Stomach (tissue), 9 donors: ENCODE measurements around the gene NPAS2. TPM values are rescaled to one million over a fixed set of nuclear protein-coding genes. Genes with fewer than 3 reads are reported as not detected.
A peak's percentile ranks its signal among the peaks of the same experiment; 100 is the strongest.

Source experiments
- DNase-seq, 2 donors: peaks; one replicate each; pipeline versions ENCODE4 v3.0.0 to v3.0.0-alpha.2; 2013 to 2019
- H3K27ac ChIP-seq, 5 donors: fragments of 200-600 bp in 4 of 5; sonication (generic) in 4 of 5; one replicate each; pipeline ENCODE4 v1.5.1; 2013 to 2019; ENCODE audit warnings: mild to moderate bottlenecking in 1 of 5, moderate library complexity in 1 of 5
- H3K27me3 ChIP-seq, 3 donors: fragments of 200-600 bp; sonication (generic); one replicate each; pipeline ENCODE4 v1.5.1; 2017 to 2019; ENCODE audit warnings: mixed run types in 1 of 3
- H3K36me3 ChIP-seq, 4 donors: fragments of 200-600 bp; sonication (generic); 1 replicate in 3 of 4; 2 replicates in 1 of 4; pipeline ENCODE4 v1.5.1; 2016 to 2019
- H3K4me1 ChIP-seq, 4 donors: fragments of 200-600 bp; sonication (generic); one replicate each; pipeline ENCODE4 v1.5.1; 2016 to 2019
- H3K4me3 ChIP-seq, 4 donors: fragments of 200-600 bp; sonication (generic) in 3 of 4; one replicate each; pipeline ENCODE4 v1.5.1; 2016 to 2019; ENCODE audit warnings: mild to moderate bottlenecking in 1 of 4
- H3K9me3 ChIP-seq, 4 donors: fragments of 200-600 bp; sonication (generic); one replicate each; pipeline ENCODE4 v1.5.1; 2016 to 2019
- EP300 ChIP-seq: sonication (generic); formaldehyde crosslinking; IDR thresholded peaks from one replicate; pipeline ENCODE4 v1.6.1; 2017; ENCODE audit warnings: antibody characterized with exemption
- POLR2A ChIP-seq, 4 donors: fragments of 450-650 bp; IDR thresholded peaks; one replicate each; pipeline ENCODE4 v1.6.1; 2016; ENCODE audit warnings: antibody characterized with exemption in 4 of 4, control low read depth in 2 of 4, mild to moderate bottlenecking in 1 of 4, moderate library complexity in 1 of 4
- POLR2AphosphoS5 ChIP-seq, 3 donors: sonication (generic); formaldehyde crosslinking; IDR thresholded peaks; one replicate each; pipeline ENCODE4 v1.6.1; 2016; ENCODE audit warnings: antibody characterized with exemption in 3 of 3
- WGBS, 5 donors: extraction: QIAGEN DNeasy Blood & Tissue Kit in 3 of 5; methylation state at CpG; one replicate each; pipeline versions ENCODE4 v1.1.5 to v1.1.7; 2013 to 2018; 5-methylcytosine and 5-hydroxymethylcytosine counted together
- intact Hi-C: fragments of 100-400 bp; cut with DNase I; formaldehyde crosslinking; loops from one replicate; pipeline ENCODE4 v1.15.1; 2023; ENCODE audit warnings: low total_unique reads
- polyA plus RNA-seq, 3 donors: library from polyadenylated mRNA; stranded (reverse); fragments of 200-250 nt; gene quantifications; one replicate each; pipeline ENCODE4 v1.2.3, GENCODE V29; 2013
- total RNA-seq, 5 donors: library from RNA; depleted of rRNA; stranded (reverse); fragments of >200 nt; gene quantifications; one replicate each; pipeline versions ENCODE4 v1.1.0 to v1.2.3, GENCODE V29; 2014 to 2016
- TF ChIP-seq, protein P1 (sequence below), 7 experiments: fragments of 450-650 bp in 4 of 7; fragments of 200-600 bp in 3 of 7; sonication (generic) in 3 of 7; IDR thresholded peaks; one replicate each; pipeline ENCODE4 v1.5.1; 2016 to 2019; ENCODE audit warnings: antibody characterized with exemption in 7 of 7, control low read depth in 2 of 7, mild to moderate bottlenecking in 1 of 7
- donor health status: healthy with polysubstance abuse.
- donor health status: Bipolar disorder and iron deficiency.
- donor health status: healthy.

Gene NPAS2
- total and polyA plus RNA-seq, 8 donors, result 13.1 to 148 (median 28.0) TPM

DNA sequence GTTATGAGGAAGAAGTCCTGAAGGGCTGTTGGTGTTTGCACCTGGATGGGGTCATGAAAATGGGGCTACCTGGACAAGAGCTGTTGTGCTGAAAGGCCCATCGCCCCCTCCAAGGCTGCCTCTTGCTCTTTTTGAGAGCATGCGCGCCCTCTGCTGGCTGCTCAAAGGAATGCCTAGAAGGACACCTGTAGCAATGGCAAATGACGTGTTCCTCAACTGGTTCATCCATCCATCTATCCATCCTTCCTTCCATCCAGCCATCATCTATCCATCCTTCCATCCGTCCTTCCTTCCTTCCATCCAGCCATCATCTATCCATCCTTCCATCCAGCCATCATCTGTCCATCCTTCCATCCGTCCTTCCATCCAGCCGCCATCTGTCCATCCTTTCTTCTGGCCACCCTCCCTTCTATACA, 165.0 kb downstream of the NPAS2 start:
- TF ChIP-seq POLR2A (IDR thresholded peaks at IDR 0.05) (peak in 1 of 4 donors; percentile 10), POLR2AphosphoS5 (IDR thresholded peaks at IDR 0.05) (peak in 1 of 3 donors; percentile 47), EP300 (no peak)
- TF ChIP-seq, protein P1, sequence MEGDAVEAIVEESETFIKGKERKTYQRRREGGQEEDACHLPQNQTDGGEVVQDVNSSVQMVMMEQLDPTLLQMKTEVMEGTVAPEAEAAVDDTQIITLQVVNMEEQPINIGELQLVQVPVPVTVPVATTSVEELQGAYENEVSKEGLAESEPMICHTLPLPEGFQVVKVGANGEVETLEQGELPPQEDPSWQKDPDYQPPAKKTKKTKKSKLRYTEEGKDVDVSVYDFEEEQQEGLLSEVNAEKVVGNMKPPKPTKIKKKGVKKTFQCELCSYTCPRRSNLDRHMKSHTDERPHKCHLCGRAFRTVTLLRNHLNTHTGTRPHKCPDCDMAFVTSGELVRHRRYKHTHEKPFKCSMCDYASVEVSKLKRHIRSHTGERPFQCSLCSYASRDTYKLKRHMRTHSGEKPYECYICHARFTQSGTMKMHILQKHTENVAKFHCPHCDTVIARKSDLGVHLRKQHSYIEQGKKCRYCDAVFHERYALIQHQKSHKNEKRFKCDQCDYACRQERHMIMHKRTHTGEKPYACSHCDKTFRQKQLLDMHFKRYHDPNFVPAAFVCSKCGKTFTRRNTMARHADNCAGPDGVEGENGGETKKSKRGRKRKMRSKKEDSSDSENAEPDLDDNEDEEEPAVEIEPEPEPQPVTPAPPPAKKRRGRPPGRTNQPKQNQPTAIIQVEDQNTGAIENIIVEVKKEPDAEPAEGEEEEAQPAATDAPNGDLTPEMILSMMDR (IDR thresholded peaks at IDR 0.05), result peak in 6 of 7 experiments; percentile 72 to 95 (median 86)
- DNase-seq, result peak; percentile 80 to 92
- H3K4me3 ChIP-seq, result no peak overlapping the region
- peak overlapping the region in 1 of 5 donors; percentile 34 for H3K27ac ChIP-seq
- no peaks in the 10 kb centered on the region for H3K27me3 ChIP-seq
- intact Hi-C loops, result loop anchor here (5.0 kb wide), 2 partner anchors 253 to 373 kb away; no protein-coding TSS in a partner anchor
- no peaks in the 10 kb centered on the region for H3K9me3 ChIP-seq
- H3K36me3 ChIP-seq, result peaks cover 6 to 72% (median 52%) of the 10 kb centered on the region in 4 donors
- H3K4me1 ChIP-seq, result peaks cover 0 to 11% (median 0%) of the 10 kb centered on the region in 4 donors
- 29 to 31% (median 31%) methylated on average over 7 of the region's 7 CpGs for WGBS, 5 donors

DNA sequence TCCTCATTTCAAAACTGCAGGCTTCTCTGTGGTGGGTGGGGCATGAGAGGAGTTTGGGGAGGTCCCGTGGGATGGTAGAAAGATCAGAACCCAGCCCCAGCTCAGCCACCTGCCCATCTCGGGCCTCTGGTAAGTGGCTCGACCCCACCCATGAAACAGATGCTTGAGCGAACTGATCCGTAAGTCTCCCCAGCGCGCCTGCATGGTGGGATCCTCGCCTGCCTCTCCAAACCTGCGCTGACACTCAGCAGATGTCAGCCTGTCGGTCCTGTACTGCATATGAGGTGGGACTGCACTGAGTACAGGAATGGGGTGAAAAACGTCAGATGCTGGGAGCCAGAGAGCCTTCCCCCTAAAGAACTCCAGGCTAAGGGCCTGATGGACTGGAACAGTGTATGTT, 166.2 kb downstream of the NPAS2 start:
- H3K27ac ChIP-seq, result no peak overlapping the region
- no peaks in the 10 kb centered on the region for H3K27me3 ChIP-seq
- TF ChIP-seq, protein P1 (IDR thresholded peaks at IDR 0.05), result no peak
- no peak for TF ChIP-seq POLR2A (IDR thresholded peaks at IDR 0.05)
- no peak for TF ChIP-seq POLR2AphosphoS5 (IDR thresholded peaks at IDR 0.05)
- TF ChIP-seq EP300, result no peak
- peaks cover 0 to 11% (median 0%) of the 10 kb centered on the region in 4 donors for H3K4me1 ChIP-seq
- no peak overlapping the region for H3K4me3 ChIP-seq
- no peak for DNase-seq
- H3K36me3 ChIP-seq, result peaks cover 12 to 74% (median 54%) of the 10 kb centered on the region in 4 donors
- 90 to 95% (median 91%) methylated on average over 10 to 11 of the region's 11 CpGs for WGBS, 5 donors
- no peaks in the 10 kb centered on the region for H3K9me3 ChIP-seq
- intact Hi-C loops, result no loop called here

DNA sequence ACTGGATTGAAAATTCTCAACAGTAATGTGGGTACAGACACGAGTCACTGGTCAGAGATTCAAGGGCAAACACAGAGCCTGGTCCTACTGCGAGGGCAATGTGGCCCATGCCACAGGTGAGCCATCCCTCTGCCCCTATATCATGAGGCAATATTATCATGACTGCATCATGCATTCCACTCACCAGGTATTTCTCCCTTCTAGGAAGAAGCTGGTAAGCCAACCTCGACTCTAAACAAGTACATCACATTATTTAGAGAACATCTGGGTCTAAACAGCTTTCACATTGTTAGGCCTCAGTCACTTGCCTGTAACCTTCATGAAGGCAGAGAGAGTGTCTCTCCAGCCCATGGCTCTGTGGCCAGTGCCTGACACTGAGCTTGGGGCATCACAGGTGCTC, 167.6 kb downstream of the NPAS2 start:
- intact Hi-C loops, result no loop called here
- 79 to 96% (median 90%) methylated on average over 3 of the region's 3 CpGs for WGBS, 5 donors
- Histone ChIP-seq H3K36me3 (peaks cover 7 to 67% (median 45%) of the 10 kb centered on the region in 4 donors), H3K27ac (no peak overlapping the region), H3K9me3 (no peaks in the 10 kb centered on the region), H3K27me3 (no peaks in the 10 kb centered on the region), H3K4me1 (peaks cover 0 to 11% (median 0%) of the 10 kb centered on the region in 4 donors), H3K4me3 (no peak overlapping the region)
- DNase-seq, result no peak
- TF ChIP-seq, protein P1 (IDR thresholded peaks at IDR 0.05), result no peak
- TF ChIP-seq EP300 (no peak), POLR2AphosphoS5 (IDR thresholded peaks at IDR 0.05) (no peak), POLR2A (IDR thresholded peaks at IDR 0.05) (no peak)

DNA sequence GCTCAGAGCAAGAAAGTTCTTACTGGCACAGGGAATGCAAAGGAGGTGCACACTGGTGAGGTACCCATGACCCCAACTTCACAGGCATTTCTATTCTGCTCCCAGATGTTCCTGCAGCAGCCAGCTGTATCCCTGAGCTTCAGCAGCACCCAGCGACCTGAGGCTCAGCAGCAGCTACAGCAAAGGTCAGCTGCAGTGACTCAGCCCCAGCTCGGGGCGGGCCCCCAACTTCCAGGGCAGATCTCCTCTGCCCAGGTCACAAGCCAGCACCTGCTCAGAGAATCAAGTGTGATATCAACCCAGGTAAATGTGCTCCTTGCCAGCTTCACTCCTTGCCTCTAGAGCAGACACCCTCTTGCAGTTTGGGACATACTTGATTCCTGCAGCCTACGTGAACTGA, 168.0 kb downstream of the NPAS2 start:
- TF ChIP-seq, protein P1 (IDR thresholded peaks at IDR 0.05), result no peak
- TF ChIP-seq POLR2AphosphoS5 (IDR thresholded peaks at IDR 0.05), result no peak
- TF ChIP-seq EP300, result no peak
- no peak for TF ChIP-seq POLR2A (IDR thresholded peaks at IDR 0.05)
- H3K4me3 ChIP-seq, result no peak overlapping the region
- no peak overlapping the region for H3K27ac ChIP-seq
- no peak for DNase-seq
- WGBS, 5 donors, result 77 to 87% (median 86%) methylated on average over 4 of the region's 4 CpGs
- intact Hi-C loops, result no loop called here
- H3K27me3 ChIP-seq, result no peaks in the 10 kb centered on the region
- H3K36me3 ChIP-seq, result peaks cover 6 to 63% (median 42%) of the 10 kb centered on the region in 4 donors
- no peaks in the 10 kb centered on the region for H3K9me3 ChIP-seq
- H3K4me1 ChIP-seq, result peaks cover 0 to 11% (median 0%) of the 10 kb centered on the region in 4 donors
